NCI-H2107 treated with DMSO at 0.1 percent for 48 hours (cell line): ENCODE measurements around the gene SYT15.
"Not testable (repeated sequence)": the region's sequence is repeated elsewhere in the genome, so short reads cannot be mapped to it uniquely, and the experiment has no call there.

ENCODE experiments used
- DNase-seq: peaks from one replicate; lab custom pipeline; 2025; ENCODE audit not compliant: unreplicated experiment; lab: John Stamatoyannopoulos, UW

The SYT15 gene

DNA sequence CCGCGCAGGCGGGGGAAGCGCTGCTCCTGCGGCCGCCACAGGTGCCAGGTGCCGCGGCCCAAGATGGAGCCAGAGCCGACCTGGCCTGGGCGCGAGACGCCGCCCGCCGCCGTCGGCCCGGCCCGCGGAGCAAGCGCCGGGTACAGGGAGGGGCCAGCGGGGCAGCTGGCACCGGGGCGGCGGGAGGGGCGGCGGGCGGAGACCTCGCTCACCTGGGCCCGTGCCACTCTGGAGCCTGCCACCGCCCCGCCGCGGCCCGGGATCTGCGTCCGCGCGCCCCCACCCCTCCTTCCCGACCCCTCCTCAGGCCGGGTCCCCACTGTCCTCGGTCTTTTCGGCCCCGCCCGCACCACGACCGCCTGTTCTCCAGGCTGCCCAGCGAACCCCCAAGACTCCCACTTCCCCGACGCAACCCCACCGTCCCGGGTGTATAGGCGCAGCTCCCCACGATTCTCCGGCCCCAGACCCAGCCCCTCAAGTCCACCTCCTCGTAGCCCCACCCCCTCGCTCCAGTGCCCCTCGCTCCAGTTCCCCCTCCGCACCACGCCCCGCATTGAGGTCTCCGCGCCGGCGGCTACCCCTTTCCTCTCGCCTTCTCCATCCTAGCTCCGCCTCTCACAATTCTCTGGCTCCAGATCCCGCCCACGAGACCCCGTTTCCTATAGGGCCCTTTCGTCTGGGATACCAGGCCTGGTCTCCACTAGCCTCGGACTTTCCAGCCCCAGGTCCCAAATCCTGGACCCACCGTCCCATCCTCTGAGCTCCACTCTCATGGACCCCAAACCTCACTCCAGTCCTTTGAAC lies 22.2 kb upstream of the SYT15 start, which contains the start of gene GPRIN2:
TSS of gene GPRIN2 (minus strand) at position 144 of the 804 bp plus-strand sequence. CDS start 5,922 bp downstream, outside the sequence.
- DNase-seq: no peak

DNA sequence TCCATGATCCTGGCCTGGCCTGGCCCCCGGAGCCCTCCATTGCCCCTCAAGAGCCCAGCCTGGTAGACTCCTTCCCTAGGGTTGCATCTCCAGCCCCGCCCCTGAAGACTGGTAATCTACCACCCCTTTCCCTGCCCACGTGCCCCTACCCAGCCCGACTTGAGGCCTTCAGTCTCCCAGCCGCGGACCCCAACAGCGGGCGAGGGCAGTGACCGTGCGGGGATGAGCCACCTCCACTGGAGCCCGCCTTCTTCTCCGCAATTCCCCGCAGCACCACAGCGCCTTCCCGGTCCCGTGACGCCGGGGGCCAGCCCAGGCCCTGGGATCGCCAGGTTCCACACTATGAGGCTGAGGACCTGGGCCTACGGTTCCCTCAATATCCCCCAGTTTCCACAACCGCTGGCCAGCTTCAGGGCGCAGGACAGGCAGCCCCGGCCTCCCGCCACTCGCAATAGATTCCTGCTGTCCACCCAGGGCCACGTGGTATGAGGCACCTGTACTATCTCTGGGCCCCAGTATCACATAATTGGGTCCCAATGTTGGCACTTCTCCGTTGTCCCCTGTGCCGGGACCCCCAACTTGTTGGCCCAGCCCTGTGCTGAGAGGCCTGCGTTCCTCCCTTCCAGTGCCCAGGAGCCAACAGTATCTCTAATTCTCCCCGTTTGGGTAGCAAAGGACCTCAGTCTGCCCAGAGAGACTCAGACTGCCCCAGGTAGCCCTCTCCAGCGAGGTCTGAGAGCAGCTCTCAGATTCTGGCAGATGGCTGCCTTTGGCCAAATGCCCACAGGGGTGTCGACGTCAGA lies 21.4 kb upstream of the SYT15 start:
- DNase-seq: no peak

DNA sequence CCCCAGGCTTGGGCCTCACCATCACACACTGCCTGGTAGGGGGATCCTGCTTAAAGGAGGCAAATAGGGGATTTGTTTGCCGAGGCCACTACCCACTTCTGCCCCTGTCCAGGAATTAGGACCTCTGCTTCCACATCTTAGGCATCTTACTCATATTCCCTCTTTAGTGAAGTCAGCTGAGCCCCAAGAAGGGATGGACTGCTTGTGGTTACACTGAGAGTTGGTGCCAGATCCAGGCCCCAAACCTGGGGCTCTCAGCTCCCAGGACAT lies 20.9 kb upstream of the SYT15 start:
- DNase-seq: no peak

DNA sequence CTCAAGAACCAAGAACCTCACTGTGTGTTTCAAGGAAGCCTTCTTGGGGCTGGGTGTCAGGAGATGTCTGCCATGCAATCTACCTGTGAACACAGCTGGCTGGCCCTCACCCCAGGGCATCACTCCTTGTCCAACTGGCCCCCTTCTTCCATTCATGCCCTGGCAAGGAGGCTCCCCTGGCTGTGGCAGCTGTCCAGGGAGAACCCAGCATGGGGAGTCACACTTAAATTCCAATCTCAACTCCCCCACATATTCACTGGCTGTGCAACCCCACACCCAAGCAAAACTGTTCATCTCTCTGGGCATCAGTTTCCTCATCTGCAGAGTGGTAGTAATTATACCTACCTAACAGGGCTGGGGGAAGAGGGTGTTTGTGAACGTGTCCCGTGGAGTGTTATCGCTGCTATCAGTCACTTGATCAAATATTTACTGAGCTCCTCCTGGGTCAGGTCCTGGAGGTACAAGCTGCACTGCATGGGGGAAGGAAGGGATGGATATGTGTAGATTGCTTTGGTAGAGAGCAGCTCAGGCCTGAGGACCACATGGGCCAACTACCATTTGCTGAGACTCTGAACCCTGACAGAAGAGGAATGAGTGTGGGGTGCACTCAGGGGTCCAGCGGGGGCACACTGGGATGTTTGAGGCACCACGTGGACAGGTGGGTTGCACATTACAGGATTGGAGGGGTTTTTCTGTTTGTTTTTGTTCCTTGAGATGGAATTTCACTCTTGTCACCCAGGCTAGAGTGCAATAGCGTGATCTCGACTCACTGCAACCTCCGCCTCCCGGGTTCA lies 20.3 kb upstream of the SYT15 start:
- DNase-seq: no peak

DNA sequence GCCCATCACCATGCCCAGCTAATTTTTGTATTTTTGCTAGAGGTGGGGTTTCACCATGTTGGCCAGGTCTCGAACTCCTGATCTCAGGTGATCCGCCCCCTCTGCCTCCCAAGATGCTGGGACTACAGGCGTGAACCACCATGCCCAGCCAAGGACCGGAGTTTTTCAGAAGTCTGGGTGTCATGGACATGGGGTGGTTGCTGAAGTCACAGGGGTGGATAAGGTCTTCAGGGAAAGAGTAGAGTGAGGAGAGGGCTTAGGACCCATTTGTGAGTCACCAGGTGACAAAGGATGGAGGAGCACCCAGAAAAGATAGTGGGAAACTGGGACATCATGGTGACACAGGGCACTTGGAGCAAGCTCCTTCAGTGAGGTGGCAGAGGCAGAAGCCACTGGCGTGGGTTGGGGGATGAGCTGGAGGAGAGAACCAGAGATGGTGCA lies 19.7 kb upstream of the SYT15 start:
- DNase-seq: no peak

DNA sequence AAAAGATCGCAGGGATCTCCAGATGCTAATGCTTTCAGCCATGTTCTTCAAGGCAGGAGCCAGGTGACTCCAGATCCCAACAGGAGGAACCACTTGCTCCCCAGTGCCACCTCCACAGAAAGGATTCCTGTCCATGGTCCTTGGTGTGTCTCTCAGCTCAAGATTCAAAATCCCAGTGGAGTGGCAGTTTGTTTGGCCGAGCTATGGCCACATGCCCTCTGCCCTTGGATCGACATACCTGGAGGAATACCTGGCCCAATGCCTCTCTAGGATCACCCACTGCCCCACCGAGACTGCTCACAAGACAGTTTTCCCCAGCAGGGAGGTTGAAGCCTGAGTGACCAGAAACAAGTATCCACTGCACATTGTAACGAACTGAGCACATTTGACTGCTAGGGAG lies 18.5 kb upstream of the SYT15 start:
- no peak for DNase-seq

DNA sequence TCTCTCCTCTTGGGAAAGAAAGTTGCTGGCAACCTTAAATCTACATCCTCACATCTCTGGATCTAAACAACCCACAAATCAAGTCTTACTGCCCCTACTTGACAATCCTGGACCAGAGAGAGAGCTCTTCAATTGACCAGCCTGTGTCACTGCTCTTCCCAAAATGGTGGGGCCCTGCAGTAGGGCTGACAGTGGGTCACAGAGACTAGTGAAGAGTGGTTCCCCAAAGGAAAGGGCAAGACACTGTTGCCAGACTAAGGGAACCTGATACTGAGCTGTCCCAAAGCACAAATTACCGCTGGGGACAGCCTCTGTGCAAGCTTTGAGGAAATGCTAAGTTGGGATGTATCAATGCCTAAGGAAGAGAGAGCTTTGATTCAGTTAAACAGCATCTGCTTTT lies 18.0 kb upstream of the SYT15 start:
- no peak for DNase-seq

DNA sequence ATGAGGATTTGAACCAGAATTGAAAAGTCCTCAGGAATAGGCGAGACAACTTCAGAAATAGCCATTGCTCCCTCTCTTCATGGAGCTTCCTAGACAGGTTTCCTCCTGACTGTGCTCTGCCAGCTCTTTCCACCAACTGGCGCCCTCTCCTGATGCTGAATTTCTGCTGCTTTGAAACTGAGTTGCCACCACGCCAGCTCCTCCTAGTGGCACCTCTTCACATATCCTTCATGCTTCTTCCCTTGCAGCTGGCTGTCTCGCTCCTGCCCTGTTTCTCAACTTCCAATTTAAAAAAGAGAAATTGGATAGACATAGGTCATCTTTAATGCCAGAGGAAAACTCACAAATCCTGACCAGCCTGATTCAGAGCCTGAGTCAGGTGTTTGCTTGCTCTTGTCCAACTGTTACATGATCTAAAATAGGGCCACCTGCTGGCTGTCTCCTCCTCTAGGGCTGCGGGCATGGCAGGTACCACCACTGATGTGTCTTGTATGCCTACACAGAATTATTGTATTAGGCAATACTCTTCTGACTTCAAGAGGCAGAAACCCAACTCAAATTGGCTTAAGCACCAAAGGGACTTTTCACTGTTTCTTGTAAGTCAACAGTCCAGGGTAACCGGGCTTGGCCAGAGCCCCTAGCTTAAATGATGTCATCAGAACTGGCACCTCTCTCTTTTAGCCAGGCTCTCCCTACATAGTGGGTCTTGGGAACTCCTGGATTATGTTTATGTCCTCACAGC lies 13.2 kb upstream of the SYT15 start:
- DNase-seq: peak; percentile 8

DNA sequence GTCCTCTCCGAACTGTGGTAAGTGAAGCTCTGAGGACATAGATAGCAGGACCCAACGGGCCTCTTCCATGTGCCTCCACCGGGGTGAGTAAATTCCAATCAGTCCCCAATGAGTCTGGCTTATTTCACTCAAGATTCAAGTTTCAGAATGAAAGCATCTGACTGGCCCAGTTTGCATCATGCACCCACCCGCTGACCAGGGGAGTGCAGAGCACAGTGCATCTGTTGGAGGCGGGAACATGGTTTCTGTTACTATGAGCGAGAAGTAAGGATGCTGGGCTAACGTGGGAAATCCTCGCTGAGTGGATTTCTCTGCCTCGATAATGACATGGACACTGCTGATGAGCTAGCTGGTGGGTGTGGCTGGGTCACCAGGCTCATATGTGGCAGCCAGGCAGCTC lies 11.8 kb upstream of the SYT15 start:
- not testable (repeated sequence) for DNase-seq

DNA sequence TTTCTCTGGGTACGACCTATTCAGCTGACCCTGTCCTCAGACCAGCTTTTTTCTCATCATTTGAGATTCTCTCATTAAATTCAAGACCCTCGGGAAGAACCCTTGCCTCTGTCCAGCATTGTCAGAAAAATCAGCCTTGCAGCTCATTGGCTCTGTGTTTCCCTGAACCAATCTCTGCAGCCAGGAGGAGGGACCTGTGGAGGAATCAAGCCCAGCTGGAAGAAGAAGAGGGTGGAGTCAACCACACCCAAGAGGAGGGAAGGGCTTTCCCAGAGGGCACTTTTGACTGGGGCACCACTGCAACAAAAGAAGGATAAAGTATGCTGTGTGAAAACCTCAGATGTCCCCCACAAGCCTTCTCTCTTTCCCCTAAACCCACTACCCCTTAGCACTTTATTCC lies 8.3 kb upstream of the SYT15 start:
- DNase-seq: not testable (repeated sequence)

DNA sequence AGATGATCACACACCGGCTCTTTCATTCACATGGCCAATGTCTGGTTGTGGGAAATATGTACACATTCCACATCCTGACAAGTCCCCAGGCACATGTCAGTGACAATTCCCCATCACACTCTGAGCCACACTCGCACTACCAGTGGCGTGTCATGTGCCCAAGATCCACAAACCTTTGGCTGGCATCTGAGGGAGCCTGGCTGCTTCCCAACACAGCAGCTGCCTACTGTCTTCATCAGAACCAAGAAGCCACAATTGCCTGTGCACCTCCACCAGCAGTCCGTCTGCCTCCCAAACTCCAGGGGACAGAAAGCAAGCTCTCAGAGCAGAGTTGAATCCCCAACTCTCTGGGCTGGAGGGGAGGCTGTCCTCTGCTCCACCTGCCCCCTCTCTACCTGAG lies 6.2 kb upstream of the SYT15 start:
- DNase-seq: not testable (repeated sequence)

DNA sequence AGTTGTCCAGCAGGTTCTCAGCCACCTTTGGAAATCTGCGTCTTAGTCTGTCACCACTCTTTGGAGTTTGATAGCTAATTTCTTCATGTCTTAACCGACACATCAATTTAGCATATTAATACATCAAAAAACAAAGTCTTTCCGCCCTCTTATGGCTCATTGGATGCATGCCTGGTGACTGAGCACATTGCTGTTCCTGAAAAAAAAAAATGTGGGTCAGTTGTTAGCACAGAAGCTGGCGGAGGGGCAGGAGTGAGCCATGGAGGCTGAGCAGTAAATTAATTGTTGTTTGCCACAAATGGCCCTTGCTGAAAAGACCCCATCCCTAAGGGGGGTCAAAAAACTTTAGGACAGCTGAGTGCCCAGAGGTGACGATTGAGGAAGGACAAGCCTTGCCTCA lies 5.6 kb upstream of the SYT15 start:
- not testable (repeated sequence) for DNase-seq

DNA sequence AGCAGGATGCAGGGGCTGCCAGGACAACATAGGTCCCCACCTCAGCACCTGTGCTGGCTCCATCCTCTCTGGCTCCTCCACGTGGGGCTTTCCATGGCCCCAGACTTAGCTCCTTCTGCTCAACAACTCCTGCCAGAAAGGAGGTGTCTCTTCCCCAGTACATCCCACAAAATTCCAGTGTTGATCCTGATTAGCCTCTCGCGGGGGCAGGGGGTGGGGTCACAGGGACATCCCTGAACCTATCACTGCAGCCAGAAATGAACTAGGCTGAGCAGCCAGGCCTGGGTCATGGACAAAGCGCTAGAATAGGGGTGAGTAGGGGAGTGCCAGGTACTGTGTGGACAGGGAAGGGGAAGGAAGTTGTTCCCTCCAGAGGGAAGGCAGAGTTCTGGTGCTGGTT lies 5.0 kb upstream of the SYT15 start:
- DNase-seq: not testable (repeated sequence)

DNA sequence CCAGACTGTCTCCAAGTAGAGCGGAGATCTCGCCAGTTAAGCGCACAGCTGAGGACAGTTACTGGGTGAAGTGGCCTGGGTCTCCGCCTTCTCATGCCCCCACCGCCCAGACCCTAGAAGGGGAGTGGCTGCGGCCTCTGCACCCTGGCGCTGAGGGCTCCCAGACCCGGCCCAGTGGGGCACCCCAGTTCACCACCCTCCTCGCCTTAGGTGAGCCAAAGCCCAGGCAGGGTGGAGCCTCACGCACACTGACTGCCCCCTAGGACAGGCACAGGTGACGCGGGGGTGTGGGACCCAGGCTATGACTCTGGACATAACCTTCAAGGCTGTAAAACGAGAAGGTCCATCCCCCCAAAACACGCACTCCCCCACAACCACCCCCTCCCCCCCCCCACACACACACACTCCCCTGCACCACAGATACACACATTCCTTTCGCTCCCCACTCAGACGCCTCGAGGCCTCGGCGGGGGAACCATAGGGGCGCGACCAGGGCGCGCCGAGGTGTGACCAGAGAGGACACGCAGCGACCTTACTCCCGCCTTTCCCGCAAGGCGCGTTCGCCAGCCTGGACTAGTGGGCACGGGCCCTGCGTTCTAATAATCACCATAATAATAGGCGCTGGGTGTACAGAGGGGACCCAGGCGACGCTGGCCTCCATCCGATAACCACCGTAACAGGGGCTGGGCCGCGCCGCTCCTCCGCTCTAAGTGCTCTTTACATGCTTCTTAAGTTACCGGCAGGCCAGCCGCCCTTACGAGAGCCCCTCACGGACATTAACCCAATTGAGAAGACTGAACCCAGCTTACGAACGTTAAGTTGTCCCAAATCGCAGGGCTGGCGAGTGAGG lies 1.1 kb upstream of the SYT15 start:
- DNase-seq: not testable (repeated sequence)

DNA sequence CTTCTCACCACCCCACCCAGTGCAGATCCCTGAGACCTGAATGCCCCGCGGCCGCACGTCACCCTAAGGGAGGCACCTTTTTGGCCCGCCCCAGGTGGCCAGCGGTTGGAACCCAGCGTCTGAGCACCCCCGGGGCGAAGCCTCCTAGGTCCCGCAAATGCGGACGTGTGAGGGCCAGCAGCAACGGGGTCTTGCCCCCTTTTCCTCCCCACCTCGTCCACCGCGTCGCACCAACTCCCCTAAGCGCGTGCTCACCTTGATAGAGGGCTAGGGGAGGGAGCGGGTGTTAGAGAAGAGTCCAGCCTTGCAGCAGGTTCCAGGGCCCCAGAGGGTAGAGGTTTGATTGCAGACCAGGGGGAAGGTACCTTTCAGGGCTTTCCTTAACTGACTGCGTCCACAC lies 450 bp downstream of the SYT15 start:
- not testable (repeated sequence) for DNase-seq

DNA sequence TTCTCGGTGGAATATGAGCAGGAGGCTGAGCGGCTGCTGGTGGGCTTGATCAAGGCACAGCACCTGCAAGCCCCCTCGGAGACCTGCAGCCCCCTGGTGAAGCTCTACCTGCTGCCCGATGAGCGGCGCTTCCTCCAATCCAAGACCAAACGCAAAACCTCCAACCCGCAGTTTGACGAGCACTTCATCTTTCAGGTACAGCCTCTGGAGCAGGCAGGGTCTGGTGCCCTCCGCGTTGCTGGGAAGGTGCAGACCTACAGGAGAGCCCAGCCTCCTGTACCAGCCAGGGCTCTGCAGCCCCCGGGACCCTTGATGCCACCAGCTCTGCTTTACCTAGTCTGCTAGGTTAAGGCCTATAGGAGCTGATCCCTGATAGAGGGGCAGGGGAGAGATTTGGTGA lies 3.1 kb downstream of the SYT15 start:
- DNase-seq: not testable (repeated sequence)

DNA sequence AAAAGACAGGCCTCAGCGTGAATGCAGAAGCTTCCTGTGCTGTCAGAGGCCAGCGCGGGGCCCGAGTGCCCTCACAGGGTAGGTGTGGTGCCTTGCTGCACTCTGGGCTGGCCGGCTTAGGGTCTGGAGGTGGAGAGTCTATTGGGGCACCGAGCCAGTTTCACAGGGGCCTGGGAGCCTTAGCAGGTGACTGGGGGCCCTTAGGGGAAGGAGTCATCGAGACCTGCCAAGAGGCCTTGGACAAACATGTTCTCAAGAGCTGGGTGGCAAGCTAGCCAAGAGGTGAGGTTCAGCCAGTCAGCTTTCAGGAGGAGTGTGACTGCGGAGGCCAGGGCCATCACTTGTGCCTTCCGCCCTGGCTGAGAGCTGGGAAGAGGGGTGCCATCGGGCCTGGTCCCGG lies 3.6 kb downstream of the SYT15 start:
- DNase-seq: not testable (repeated sequence)

DNA sequence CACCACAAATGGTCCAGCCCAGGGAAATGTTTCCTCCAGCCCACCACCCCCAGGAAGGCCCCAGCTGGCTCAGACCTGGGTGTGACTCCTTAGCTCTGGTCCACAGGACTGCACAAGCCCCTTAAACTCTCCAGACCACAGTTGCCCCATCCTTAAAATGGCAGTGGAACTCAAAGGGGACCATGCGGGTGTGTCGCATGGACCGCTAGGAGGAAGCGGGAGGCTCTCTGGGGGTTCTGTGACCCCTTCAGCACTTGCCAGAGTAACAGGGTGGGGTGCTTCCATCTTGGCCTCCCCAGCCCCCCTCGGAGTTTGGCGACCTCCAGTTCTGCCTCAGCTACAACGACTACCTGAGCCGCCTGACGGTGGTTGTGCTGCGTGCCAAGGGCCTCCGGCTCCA lies 5.3 kb downstream of the SYT15 start:
- DNase-seq: not testable (repeated sequence)

DNA sequence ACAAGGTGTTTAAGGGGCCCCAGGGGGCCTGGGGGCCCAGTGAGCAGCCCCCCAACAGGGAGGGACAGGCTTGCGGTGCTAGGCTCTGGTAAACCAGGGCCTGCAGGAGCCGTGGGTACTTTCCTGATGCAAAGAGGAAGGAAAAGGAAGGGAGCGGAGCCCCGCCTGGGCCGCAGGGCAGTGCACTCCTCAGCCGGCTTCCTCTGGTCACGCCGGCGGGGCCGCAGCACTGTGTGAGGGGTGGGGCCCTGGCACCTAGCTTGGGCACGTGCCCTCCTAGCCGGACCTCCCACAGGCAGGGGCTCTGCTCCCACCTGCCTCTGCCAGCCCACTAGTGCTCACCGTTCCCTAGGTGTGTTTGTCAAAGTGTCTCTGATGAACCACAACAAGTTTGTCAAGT lies 6.3 kb downstream of the SYT15 start:
- DNase-seq: not testable (repeated sequence)

DNA sequence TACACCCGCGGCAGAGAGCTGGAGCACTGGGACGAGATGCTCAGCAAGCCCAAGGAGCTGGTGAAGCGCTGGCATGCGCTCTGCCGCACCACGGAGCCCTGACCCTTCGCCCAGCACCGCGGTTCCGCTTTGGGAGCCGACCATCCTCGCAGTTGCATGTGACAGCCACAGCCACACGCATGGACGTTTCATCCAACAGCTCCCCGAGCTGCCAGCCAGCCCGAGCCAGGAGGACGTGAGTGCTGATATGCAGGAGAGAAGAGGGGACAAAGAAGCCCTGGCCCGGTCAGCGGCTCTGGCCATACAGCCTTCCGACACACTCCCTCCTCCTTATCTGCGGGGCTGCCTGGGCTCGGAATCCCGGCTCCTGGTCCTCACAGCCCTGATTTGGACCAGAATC lies 8.6 kb downstream of the SYT15 start:
- not testable (repeated sequence) for DNase-seq
